ENCODE results near the gene AMBRA1.

GRCh38 chr11:46588915-46589314 lies 4.9 kb downstream of the AMBRA1 start:
- TF ChIP-seq CTCF (conservative IDR thresholded peaks at IDR 0.05; ENCODE audit: low read depth, low read length) (no peak), EZH2phosphoT487 (IDR thresholded peaks at IDR 0.05; ENCODE audit: borderline replicate concordance, low read length) (no peak)
